ENCODE measurements around the gene F3.

F3 gene

GRCh38 chr1:94526152-94526980 lies 15.2 kb downstream of the F3 start:
- DNase-seq = no peak

GRCh38 chr1:94524531-94524930 lies 17.0 kb downstream of the F3 start:
- DNase-seq = no peak

- DNase-seq = peak; percentile 2
Observed at GRCh38 chr1:94522304-94522703, 19.3 kb downstream of the F3 start.

- DNase-seq = no peak
Observed at GRCh38 chr1:94519351-94519750, 22.2 kb downstream of the F3 start.

- DNase-seq = no peak
Observed at GRCh38 chr1:94515296-94515947, 26.1 kb downstream of the F3 start.

- peak; percentile 9 for DNase-seq
Observed at GRCh38 chr1:94514095-94514727, 27.3 kb downstream of the F3 start.

GRCh38 chr1:94512816-94513215 lies 28.7 kb downstream of the F3 start:
- no peak for DNase-seq

GRCh38 chr1:94504601-94505000 lies 37.0 kb downstream of the F3 start:
- no peak for DNase-seq

- DNase-seq = no peak
Observed at GRCh38 chr1:94503153-94503552, 38.4 kb downstream of the F3 start.

GRCh38 chr1:94501935-94502334 lies 39.6 kb downstream of the F3 start:
- no peak for DNase-seq

- DNase-seq = no peak
Observed at GRCh38 chr1:94501426-94501825, 40.1 kb downstream of the F3 start.

GRCh38 chr1:94496076-94496755 lies 45.3 kb downstream of the F3 start:
- no peak for DNase-seq

GRCh38 chr1:94490556-94490955 lies 51.0 kb downstream of the F3 start:
- no peak for DNase-seq

- no peak for DNase-seq
Observed at GRCh38 chr1:94486990-94487389, 54.6 kb downstream of the F3 start.

- peak; percentile 13 for DNase-seq
Observed at GRCh38 chr1:94481473-94481933, 60.1 kb downstream of the F3 start.

- no peak for DNase-seq
Observed at GRCh38 chr1:94479682-94480081, 61.9 kb downstream of the F3 start.

Data from NCI-H1092 (cell line).